GM12878 (cell line): ENCODE data around the gene PPP1R12B. TPM values are rescaled to one million over a fixed set of nuclear protein-coding genes. Genes with fewer than 3 reads are reported as not detected.

Experiments
- ATAC-seq: fragments of 200-7000 bp; cut with Tn5 transposase; 3 replicates; pipeline ENCODE4 v1.9.1; 2020; ENCODE audit warnings: mild to moderate bottlenecking, moderate library complexity
- BruUV-seq: library from RNA; stranded (reverse); fragments of 400-500 nt; replicated peaks from 2 replicates; lab custom pipeline; 2021; lab: Mats Ljungman, UMichigan
- CTCF ChIA-PET: fragments of 300-600 bp; sonication (Branson Sonifier 250); formaldehyde crosslinking; extraction: SDS; loops from one replicate; lab custom pipeline; 2021; ENCODE audit warnings: inconsistent platforms; lab: Yijun Ruan, JAX
- POLR2A ChIA-PET: fragments of 350-600 bp; formaldehyde crosslinking; extraction: SDS; loops from one replicate; lab custom pipeline; 2021; ENCODE audit warnings: inconsistent platforms; lab: Charles Lee
- RAD21 ChIA-PET: fragments of 300-600 bp; sonication (Branson Sonifier 250); formaldehyde crosslinking; loops from one replicate; lab custom pipeline; 2023; ENCODE audit warnings: antibody characterized with exemption; ENCODE audit not compliant: unreplicated experiment; lab: Charles Lee
- SMC1A ChIA-PET: fragments of 300-600 bp; sonication (Branson Sonifier 250); formaldehyde crosslinking; loops from one replicate; lab custom pipeline; 2023; ENCODE audit not compliant: unreplicated experiment, uncharacterized antibody; lab: Charles Lee
- DNase-seq: peaks from one replicate; pipeline ENCODE4 v3.0.0-alpha.2; 2011; ENCODE audit warnings: low read depth, low spot score
- FAIRE-seq: peaks from 3 replicates; lab custom pipeline; 2011; peaks lifted over from hg19 to GRCh38; lab: Jason Lieb, UNC
- H2AFZ ChIP-seq: 2 replicates; pipeline ENCODE4 v1.6.0; 2011; ENCODE audit warnings: low read depth, low read length, control low read depth; ENCODE audit not compliant: control insufficient read depth
- H3K27ac ChIP-seq: 2 replicates; pipeline ENCODE4 v1.5.1; 2011; ENCODE audit warnings: control low read depth; ENCODE audit not compliant: control insufficient read depth, insufficient read depth
- H3K27me3 ChIP-seq, 2 experiments: replicated peaks in 1 of 2; 2 replicates each; pipeline versions ENCODE4 v1.6.0 to v1.6.1; 2011; ENCODE audit warnings: low read length in 1 of 2; ENCODE audit not compliant: control insufficient read depth in 2 of 2, insufficient read depth in 2 of 2
- H3K36me3 ChIP-seq, 2 experiments: 2 replicates each; pipeline ENCODE4 v1.5.1; 2011; ENCODE audit warnings: low read length in 1 of 2; ENCODE audit not compliant: control insufficient read depth in 2 of 2, insufficient read depth in 2 of 2
- H3K4me1 ChIP-seq: 2 replicates; pipeline ENCODE4 v1.6.1; 2011; ENCODE audit warnings: mild to moderate bottlenecking, low read length, moderate library complexity, mixed read lengths; ENCODE audit not compliant: control insufficient read depth, insufficient read depth
- H3K4me2 ChIP-seq: 2 replicates; pipeline ENCODE4 v1.6.0; 2011; ENCODE audit warnings: control low read depth; ENCODE audit not compliant: control insufficient read depth, insufficient read depth
- H3K4me3 ChIP-seq: fragments of 200-600 bp; sonication (generic); 2 replicates; pipeline ENCODE4 v1.5.1; 2016
- H3K79me2 ChIP-seq: 2 replicates; pipeline ENCODE4 v1.6.0; 2011; ENCODE audit warnings: low read length; ENCODE audit not compliant: control insufficient read depth, insufficient read depth
- H3K9ac ChIP-seq: 2 replicates; pipeline ENCODE4 v1.8.0; 2011; ENCODE audit warnings: low read length, control low read depth, mixed read lengths; ENCODE audit not compliant: control insufficient read depth, insufficient read depth
- H3K9me3 ChIP-seq: replicated peaks from 3 replicates; pipeline ENCODE4 v1.5.1; 2011; ENCODE audit warnings: mild to moderate bottlenecking, low read length; ENCODE audit not compliant: control insufficient read depth, insufficient read depth
- H4K20me1 ChIP-seq: 2 replicates; pipeline ENCODE4 v1.6.0; 2011; ENCODE audit not compliant: control insufficient read depth, insufficient read depth
- BRCA1 ChIP-seq: IDR thresholded peaks from 2 replicates; pipeline ENCODE4 v1.6.1; 2011; ENCODE audit warnings: low read depth, low read length, improper control_type of control experiment
- CREB1 ChIP-seq: IDR thresholded peaks from 2 replicates; pipeline ENCODE4 v1.6.1; 2012; ENCODE audit warnings: low read depth, mild to moderate bottlenecking, inconsistent platforms
- CUX1 ChIP-seq: IDR thresholded peaks from 2 replicates; pipeline ENCODE4 v1.6.1; 2012; ENCODE audit warnings: improper control_type of control experiment, low read depth, low read length; ENCODE audit not compliant: insufficient replicate concordance
- ELK1 ChIP-seq: IDR thresholded peaks from 2 replicates; pipeline ENCODE4 v1.6.1; 2012; ENCODE audit warnings: low read depth, low read length, improper control_type of control experiment
- GABPA ChIP-seq: IDR thresholded peaks from 2 replicates; pipeline ENCODE4 v1.6.1; 2014; ENCODE audit warnings: antibody characterized with exemption, low read depth, mild to moderate bottlenecking, inconsistent platforms
- IKZF1 ChIP-seq: fragments of 450-650 bp; conservative IDR thresholded peaks from 2 replicates; pipeline ENCODE4 v1.6.1; 2017; ENCODE audit warnings: antibody characterized with exemption, mild to moderate bottlenecking
- JUNB ChIP-seq: IDR thresholded peaks from 2 replicates; pipeline ENCODE4 v1.6.1; 2016; ENCODE audit warnings: antibody characterized with exemption, mild to moderate bottlenecking
- MEF2A ChIP-seq: IDR thresholded peaks from 2 replicates; pipeline ENCODE4 v1.6.1; 2011; ENCODE audit warnings: low read depth, mild to moderate bottlenecking, low read length, moderate library complexity; ENCODE audit not compliant: insufficient read depth
- MXI1 ChIP-seq: fragments of 150-350 bp; IDR thresholded peaks from 2 replicates; pipeline ENCODE4 v1.6.1; 2011; ENCODE audit warnings: low read depth, mild to moderate bottlenecking, inconsistent platforms, low read length, improper control_type of control experiment
- NKRF ChIP-seq: fragments of 450-650 bp; conservative IDR thresholded peaks from 2 replicates; pipeline ENCODE4 v1.6.1; 2017; ENCODE audit warnings: mild to moderate bottlenecking, moderate library complexity
- SIN3A ChIP-seq: IDR thresholded peaks from 2 replicates; pipeline ENCODE4 v1.6.1; 2012; ENCODE audit warnings: low read depth, low read length, improper control_type of control experiment
- SMAD1 ChIP-seq: fragments of 450-650 bp; IDR thresholded peaks from 2 replicates; pipeline ENCODE4 v1.6.1; 2018; ENCODE audit warnings: mild to moderate bottlenecking, low read depth; ENCODE audit not compliant: partially characterized antibody
- SP1 ChIP-seq: IDR thresholded peaks from one replicate; pipeline ENCODE4 v1.6.1; 2011; ENCODE audit warnings: low read depth, low read length
- ZNF622 ChIP-seq: fragments of 450-650 bp; IDR thresholded peaks from 2 replicates; pipeline ENCODE4 v1.6.1; 2017; ENCODE audit warnings: mild to moderate bottlenecking, inconsistent platforms
- in situ Hi-C: fragments of 300-500 bp; cut with MboI; formaldehyde crosslinking; loops from 9 replicates; pipeline ENCODE4 v1.14.3; 2018; ENCODE audit warnings: mixed read lengths
- intact Hi-C: fragments of 100-400 bp; cut with micrococcal nuclease; formaldehyde crosslinking; loops from one replicate; pipeline ENCODE4 v1.14.2; 2022; ENCODE audit not compliant: unreplicated experiment
- polyA plus RNA-seq, 11 experiments: library from polyadenylated mRNA; depleted of rRNA in 4 of 11; unstranded in 6 of 11; stranded (reverse) in 5 of 11; fragments of >200 nt; fragmentation: Nextera tagmentation in 4 of 11; fragmentation: Illumina TruSeq in 1 of 11; extraction: Ambion mirVana in 4 of 11; extraction: Trizol in 1 of 11; gene quantifications; 1 replicate in 1 of 11; 2 replicates in 10 of 11; pipeline versions ENCODE4 v1.2.1 to v1.2.3, GENCODE V29; 2011 to 2016; ENCODE audit warnings: inconsistent platforms in 2 of 11, missing spikeins in 2 of 11, low read depth in 1 of 11
- total RNA-seq, 4 experiments: library from RNA; depleted of rRNA in 3 of 4; stranded (reverse); fragments of >200 nt in 3 of 4; fragmentation: Illumina TruSeq in 1 of 4; extraction: Trizol in 1 of 4; gene quantifications; 2 replicates each; pipeline versions ENCODE4 v1.2.1 to v1.2.3, GENCODE V29; 2013 to 2021

Gene PPP1R12B
- total and polyA plus RNA-seq, 10 of the 15 experiments (the other 5 are each of a cell fraction or from before 2014, with no cell fraction given), result 0.29 to 9.4 (median 4.7) TPM

- TF ChIP-seq SP1 (no peak), GABPA (no peak), MXI1 (no peak), CREB1 (no peak), CUX1 (no peak), SIN3A (no peak), ELK1 (no peak), ZNF622 (no peak), JUNB (no peak), SMAD1 (no peak), MEF2A (no peak), BRCA1 (no peak), NKRF (no peak), IKZF1 (no peak)
- no peaks in the 10 kb centered on the region for H3K27me3 ChIP-seq
- ChIA-PET CTCF (no interaction called here), POLR2A (no interaction called here), SMC1A (no interaction called here), RAD21 (no interaction called here)
- H3K4me2 ChIP-seq, result no peak overlapping the region
- FAIRE-seq (no peak), DNase-seq (no peak), ATAC-seq (no peak)
- intact Hi-C loops (no loop called here), in situ Hi-C loops (no loop called here)
- no peaks in the 10 kb centered on the region for H3K9me3 ChIP-seq
- BruUV-seq, result no TSS peak
- no peaks in the 10 kb centered on the region for H3K79me2 ChIP-seq
- no peak overlapping the region for H2AFZ ChIP-seq
- H3K27ac ChIP-seq, result no peak overlapping the region
- H3K4me3 ChIP-seq, result no peak overlapping the region
- no peaks in the 10 kb centered on the region for H3K36me3 ChIP-seq
- H4K20me1 ChIP-seq, result no peaks in the 10 kb centered on the region
- no peak overlapping the region for H3K9ac ChIP-seq
- H3K4me1 ChIP-seq, result no peaks in the 10 kb centered on the region
These were observed 9.0 kb downstream of the PPP1R12B start for GRCh38 chr1:202357506-202357905.
